COR-L47 (cell line): ENCODE data around the gene CHTF18.
"Not testable (repeated sequence)": the region's sequence is repeated elsewhere in the genome, so short reads cannot be mapped to it uniquely, and the experiment has no call there.

Experiments used
- DNase-seq: peaks from one replicate; lab custom pipeline; 2025; lab: John Stamatoyannopoulos, UW

Gene CHTF18

DNA sequence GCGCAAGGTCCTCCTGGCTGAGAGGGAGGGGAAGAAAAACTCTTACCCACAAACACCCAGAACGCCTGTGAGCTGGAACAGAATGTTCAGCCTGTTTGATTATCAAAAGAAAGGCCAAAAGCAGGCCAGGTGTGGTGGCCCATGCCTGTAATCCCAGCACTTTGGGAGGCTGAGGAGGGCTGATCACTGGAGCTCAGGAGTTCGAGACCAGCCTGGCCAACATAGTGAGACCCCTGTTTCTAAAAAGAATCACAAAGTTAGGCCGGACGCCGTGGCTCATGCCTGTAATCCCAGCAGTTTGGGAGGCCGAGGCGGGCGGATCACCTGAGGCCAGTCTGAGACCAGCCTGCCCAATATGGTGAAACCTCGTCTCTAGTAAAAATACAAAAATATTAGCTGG, 12.1 kb upstream of the CHTF18 start:
- DNase-seq, result not testable (repeated sequence)

GRCh38 chr16:776824-777223, 11.6 kb upstream of the CHTF18 start:
- no peak for DNase-seq

GRCh38 chr16:777826-778225, 10.6 kb upstream of the CHTF18 start:
- no peak for DNase-seq

GRCh38 chr16:778447-778846, 10.0 kb upstream of the CHTF18 start:
- no peak for DNase-seq

DNA sequence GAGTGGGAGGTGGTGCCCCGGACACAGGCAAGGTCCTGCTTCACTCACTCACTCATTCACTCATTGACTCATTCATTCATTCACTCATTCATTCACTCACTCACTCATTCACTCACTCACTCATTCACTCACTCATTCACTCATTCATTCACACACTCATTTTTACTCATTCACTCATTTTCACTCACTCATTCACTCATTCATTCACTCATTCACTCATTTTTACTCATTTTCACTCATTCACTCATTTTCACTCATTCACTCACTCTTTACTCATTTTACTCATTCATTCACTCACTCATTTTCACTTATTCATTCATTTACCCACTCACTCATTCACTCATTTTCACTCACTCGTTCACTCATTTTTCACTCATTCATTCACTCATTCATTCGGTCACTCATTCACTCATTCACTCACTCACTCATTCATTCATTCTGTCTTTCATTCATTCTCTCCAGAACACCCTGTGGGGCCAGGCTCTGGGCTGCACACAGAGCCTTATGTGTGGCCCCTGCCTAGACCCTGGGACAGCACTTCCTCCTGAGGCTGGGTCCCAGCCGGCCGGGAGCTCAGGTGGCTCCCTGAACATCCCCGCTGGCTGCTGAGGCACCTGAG, 9.4 kb upstream of the CHTF18 start:
- no peak for DNase-seq

DNA sequence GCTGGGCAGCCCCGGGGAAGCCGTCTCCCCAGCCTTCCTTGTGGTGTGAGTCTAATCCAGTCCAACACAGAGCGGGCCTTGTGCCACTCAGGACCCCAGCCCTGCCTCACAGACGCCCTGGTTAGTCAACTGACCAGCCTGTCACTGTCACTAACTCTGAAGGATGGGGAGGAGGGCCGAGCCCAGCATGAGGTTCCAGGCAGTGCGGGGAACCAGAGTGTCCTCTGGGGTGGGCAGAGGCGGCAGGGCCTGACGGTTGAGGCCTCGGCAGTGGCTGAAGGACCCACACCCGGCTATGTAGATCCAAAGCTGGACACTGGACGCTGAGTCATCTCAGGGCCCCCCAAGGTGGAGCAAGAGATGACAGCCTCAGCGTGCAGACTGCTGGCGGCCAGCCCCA, 8.9 kb upstream of the CHTF18 start:
- no peak for DNase-seq

GRCh38 chr16:780296-780695, 8.1 kb upstream of the CHTF18 start:
- DNase-seq, result no peak

DNA sequence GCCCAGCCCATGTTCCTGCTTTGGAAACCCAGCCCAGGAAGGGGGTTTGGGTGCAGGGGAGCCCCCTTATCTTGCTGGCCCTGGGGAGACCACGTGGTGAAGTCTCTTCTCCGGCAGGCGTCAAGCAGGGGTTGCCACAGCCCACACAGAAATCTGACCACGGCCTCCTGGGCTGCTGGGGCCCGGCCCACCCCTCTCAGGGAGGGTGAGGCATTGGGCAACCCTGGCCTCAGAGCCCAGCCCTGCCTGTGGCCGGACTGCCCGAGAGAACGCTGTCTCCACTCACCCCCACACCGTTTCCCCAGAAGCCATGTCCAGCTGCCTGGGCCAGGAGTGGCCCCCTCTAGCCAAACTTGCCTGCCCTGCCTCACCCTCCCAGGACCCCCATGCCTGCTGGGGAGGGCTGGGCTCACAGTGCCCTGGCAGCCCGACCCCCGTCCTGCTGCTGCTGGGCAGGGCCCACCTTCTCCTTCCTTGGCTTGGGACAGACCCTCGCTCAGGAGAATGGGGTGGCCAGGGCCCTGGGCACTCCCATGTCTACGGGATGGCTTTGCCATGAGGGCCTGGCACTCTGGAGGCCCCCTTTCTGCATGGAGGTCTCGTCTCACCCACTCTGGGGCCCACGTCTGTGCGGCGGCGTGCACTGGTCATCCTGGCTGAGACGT, 6.9 kb upstream of the CHTF18 start:
- DNase-seq, result no peak

GRCh38 chr16:782258-782657, 6.2 kb upstream of the CHTF18 start:
- DNase-seq, result no peak

DNA sequence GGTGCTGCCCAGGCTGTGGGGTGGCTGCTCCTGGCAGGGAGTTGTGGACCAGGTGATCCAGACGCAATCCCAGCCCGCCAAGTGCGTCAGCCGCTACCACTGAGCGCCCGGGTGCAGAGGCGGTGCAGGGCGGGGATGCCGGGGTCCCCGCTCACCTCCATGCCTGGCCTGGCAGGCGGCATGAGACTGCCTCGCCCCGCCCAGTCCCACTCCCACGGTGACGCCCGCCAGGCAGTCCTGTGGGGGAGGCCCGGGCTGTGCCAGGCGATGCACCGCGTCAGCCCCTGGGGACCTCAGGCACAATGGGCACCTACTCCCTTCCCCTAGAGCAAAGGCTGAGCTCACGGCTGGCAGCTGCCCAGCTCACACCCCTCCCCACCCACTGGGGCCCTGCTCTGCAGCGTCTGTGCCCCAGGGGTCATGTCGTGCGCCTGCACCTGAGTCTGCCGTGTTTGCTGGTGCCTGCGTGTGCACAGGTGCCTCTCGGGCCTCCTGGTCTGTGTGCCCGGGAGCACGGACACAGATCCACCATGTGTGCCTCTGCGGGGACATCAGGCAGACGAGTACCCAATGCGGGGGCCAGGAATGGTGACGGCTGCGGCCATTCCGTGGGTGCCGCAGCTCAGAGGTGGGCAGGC, 5.5 kb upstream of the CHTF18 start:
- peak; percentile 89 for DNase-seq

DNA sequence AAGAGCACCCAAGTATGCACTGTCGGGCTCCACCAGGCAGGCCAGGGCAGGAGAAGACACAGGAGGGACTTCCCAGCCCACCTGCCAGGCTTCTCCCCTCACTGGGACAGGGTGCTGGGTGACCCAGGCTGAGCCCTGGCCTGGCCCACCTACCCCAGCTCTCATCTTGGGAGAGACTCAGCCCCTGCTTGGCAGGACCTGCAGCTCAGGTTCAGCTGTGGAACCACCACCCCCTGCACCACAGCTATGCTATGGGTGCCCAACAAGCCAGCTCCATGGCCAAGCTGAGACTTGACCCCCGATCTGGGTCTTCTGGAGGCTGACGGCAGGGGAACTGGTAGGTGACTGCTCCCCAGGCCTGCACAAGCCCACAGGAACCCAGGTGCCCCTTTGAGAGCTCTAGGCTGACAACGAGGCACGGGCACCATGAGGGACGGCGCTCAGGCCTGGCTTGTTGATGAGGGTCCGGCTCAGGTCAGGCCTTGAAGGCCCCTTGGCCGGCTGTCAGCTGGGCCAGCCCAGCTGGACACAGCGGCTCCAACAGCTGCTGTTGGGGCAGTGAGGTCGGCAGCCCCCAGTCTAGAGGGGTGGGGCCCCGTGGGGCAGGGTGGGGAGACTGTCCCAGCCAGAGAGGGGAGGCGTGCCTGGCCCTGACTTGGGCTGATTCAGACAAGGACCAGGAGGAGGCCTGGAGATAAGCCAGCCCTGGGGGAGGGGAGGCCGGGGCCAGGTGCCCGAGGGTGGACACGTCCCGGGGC, 4.8 kb upstream of the CHTF18 start:
- DNase-seq, result no peak

GRCh38 chr16:784431-784830, 4.0 kb upstream of the CHTF18 start:
- no peak for DNase-seq

DNA sequence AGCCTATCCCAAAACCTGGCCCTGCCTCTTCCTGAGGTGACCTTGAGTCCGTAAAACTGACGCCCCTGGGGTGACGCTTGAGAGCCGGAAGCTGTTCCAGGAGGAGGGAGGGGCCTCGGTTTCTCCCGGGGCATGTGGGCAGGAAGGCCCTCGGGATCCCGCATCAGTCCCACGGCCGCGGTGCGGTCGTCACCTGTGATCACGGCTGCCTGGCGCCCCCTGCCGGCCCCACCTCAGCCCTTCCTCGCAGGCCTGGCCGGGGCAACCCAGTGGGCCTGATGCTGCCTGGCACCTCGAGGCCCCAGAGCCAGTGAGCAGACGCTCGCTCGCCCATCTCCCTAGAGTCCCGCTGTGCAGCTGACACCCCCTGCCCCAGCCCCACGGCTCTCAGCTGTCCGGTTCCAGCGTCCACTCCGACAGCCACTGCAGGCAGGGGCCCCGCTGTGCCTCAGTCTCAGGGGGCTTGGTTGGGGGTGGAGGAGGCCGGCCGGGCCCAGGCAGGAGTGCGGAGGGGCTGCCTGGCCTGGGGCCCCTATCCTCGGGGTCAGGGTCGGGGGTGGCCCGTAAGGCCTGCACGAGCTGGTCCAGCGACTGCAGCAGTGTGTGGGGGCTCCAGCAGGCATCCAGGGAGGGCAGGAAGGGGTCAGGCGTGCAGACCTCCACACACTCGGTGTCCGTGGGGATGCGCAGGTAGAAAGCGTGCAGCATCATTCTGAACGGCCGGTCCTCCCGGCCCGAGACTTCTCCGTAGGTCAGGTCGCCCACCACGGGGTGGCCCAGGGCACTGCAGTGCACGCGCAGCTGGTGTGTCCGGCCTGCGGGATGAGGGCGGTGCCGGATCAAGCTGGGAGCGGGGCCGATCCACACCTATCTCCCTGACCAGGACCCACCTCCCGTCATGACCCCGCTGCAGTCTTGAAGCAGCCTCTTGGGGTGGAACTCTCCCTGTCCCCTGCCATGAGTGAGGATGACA, 2.6 kb upstream of the CHTF18 start:
- DNase-seq, result peak; percentile 29

DNA sequence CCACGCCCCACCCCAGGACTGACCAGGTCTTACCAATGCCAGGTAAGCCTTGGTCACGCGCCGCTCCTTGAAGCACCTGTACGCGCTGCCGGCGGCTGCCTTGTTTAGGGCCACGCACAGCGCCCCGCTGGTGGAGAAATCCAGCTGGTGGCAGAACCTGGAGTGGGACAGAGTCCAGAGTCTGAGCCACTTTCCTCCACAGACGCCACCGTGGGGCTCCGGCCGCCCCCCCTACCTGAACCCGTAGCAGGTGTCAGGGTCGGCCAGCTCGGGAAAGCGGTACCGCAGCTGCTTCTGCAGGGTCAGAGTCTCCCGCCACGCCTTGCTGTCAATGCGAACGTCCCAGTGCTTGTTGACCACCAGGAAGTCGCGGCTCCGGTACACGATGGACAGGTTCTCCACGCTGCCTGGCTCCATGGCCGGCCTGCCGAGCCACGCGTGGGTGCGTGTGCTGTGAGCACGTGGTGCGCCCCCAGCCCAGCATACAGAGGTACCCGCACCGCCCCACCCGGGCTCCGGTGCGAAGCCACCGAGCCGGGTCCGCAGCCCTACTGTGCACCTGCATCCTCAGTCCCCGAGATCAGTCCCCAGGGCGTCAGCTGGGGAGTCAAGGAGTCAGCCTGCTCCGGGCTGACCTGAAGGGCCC, 976 bp upstream of the CHTF18 start:
- no peak for DNase-seq

- DNase-seq, result no peak
Observed at GRCh38 chr16:787978-788398, 432 bp upstream of the CHTF18 start, which contains the start of gene RPUSD1. Gene RPUSD1, minus strand, starts transcription at chr16:788381. Its CDS starts 644 bp downstream, at chr16:787737.

- no peak for DNase-seq
Observed at GRCh38 chr16:789191-789850, 901 bp downstream of the CHTF18 start.

DNA sequence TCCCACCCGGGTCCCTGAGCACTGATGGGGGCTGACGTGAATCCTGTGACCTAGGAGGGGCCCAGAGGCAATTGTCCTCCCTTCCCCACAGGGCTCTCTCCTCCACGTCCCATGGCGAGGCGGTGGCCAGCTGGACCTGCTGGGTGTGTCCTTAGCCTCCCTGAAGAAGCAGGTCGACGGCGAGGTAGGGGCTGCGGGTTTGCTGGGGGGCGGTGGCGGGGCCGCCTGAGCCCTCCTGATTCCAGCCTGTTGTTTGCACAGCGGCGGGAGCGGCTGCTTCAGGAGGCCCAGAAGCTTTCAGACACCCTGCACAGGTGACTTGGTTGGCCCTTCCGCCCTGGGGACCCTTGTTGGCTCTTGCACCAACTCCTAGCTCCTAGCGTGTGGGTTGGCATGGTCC, 1.7 kb downstream of the CHTF18 start:
- DNase-seq, result no peak

DNA sequence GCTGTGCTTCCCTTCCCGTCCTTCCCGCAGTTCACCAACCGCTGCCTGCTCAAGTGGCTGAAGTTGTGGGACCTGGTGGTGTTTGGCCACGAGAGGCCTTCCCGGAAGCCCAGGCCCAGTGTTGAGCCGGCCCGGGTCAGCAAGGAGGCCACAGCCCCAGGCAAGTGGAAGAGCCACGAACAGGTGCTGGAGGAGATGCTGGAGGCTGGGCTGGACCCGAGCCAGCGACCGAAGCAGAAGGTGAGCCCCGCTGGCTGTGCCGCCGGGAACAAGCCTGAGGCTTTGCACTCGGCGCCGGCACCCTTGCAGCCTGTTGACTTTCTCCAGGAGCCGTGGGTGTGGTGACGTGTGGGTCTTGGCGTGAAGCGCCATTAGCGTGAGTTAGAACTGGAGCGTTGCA, 2.7 kb downstream of the CHTF18 start:
- no peak for DNase-seq

DNA sequence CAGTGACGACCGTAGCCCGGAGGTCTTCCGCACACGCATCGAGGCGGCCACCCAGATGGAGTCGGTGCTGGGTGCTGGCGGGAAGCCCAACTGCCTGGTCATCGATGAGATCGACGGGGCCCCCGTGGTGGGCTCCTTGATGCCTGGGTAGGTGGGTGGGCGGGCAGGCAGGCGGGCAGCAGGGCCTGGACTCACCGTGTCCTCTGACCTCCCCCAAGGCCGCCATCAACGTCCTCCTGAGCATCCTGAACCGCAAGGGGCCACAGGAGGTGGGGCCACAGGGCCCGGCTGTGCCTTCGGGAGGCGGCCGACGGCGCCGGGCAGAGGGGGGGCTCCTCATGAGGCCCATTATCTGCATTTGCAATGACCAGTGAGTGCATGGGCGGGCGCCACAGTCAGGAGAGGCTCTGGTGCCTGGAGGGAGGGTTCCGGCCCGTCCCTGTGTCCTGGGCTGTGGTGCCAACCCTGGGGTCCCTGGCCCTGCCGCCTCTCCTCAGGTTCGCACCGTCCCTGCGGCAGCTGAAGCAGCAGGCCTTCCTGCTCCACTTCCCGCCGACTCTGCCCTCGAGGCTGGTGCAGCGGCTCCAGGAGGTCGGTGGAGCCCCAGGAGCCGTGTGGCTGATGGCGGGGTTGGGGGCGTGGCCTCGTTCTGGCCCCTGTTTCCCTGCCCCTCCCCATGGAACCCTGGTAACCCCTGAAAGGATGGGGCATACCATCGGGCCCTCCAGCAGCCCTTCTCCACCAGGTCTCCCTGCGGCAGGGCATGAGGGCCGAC, 4.0 kb downstream of the CHTF18 start:
- DNase-seq, result no peak

DNA sequence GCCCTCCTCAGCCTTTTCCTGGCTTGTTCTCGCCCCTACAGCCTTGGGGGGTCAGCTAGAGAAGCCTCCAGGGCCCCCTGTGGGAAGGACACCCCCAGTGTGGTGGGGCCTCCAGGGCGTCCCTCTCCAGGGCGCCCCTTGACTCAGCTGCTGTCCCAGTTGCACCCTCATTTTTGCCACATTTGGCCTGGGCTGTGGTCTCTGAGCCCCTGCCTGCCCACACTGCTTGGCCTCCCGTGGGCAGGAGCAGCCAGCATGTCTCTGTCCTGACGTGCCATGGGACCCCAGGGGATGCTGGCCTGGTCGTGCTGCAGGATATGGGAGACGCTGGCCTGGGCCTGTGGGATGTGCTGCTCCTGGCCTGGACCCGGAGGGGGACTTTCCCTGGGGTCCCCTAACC, 5.0 kb downstream of the CHTF18 start:
- no peak for DNase-seq
